ENCODE results near the gene ANXA11. TPM values are rescaled to one million over a fixed set of nuclear protein-coding genes. Genes with fewer than 3 reads are reported as not detected.

Gene ANXA11
- total RNA-seq, 1 experiment from 2014 or later, result 68.1 TPM

- H3K36me3 Mint-ChIP-seq (ENCODE audit: insufficient read depth in 1 of 3, low read depth in 3 of 3), result peaks cover 15 to 19% (median 17%) of the 10 kb centered on the region in 3 experiments
- Histone ChIP-seq H3K14ac (ENCODE audit: insufficient read depth, low read length) (no peak overlapping the region), H4K5ac (ENCODE audit: insufficient read length, low read depth, low read length) (no peak overlapping the region), H3K23me2 (ENCODE audit: insufficient read length, low read depth, low read length, poor library complexity, severe bottlenecking) (no peaks in the 10 kb centered on the region), H3K4me1 (ENCODE audit: insufficient read depth, low read length) (peaks cover 7% of the 10 kb centered on the region), H4K20me1 (ENCODE audit: control insufficient read depth, insufficient read depth, insufficient read length) (no peaks in the 10 kb centered on the region), H2BK5ac (ENCODE audit: insufficient read length, low read length) (no peak overlapping the region), H2BK20ac (ENCODE audit: low read depth, low read length, poor library complexity, severe bottlenecking) (peak overlapping the region; percentile 60), H3K27ac (ENCODE audit: insufficient read length, low read depth, low read length) (no peak overlapping the region), H3K23ac (ENCODE audit: insufficient read length, low read depth, low read length) (no peak overlapping the region), H2AK5ac (ENCODE audit: insufficient read length, low read length) (no peak overlapping the region), H3K4ac (ENCODE audit: low read depth, low read length) (no peak overlapping the region), H3K79me1 (ENCODE audit: insufficient read depth, low read depth, low read length, poor library complexity, severe bottlenecking) (no peaks in the 10 kb centered on the region), H3K79me2 (ENCODE audit: insufficient read depth, low read length) (no peaks in the 10 kb centered on the region), H2BK15ac (ENCODE audit: low read depth, low read length) (0 out of 2 replicates have a peak overlapping the region, but pooled peaks have one; percentile 82), H4K91ac (ENCODE audit: insufficient read length, low read depth, low read length) (no peak overlapping the region), H2AFZ (ENCODE audit: low read length) (no peak overlapping the region), H2BK12ac (ENCODE audit: insufficient read length, low read depth, low read length) (no peak overlapping the region), H3K9me3 (ENCODE audit: control insufficient read depth, low read depth, low read length) (peaks cover 8% of the 10 kb centered on the region), H4K8ac (replicated peaks; ENCODE audit: insufficient read length, low read depth, low read length) (no peak overlapping the region), H3K9ac (ENCODE audit: extremely low read depth, insufficient read length, low read length) (no peak overlapping the region), H3K27me3 (ENCODE audit: insufficient read depth, low read length) (no peaks in the 10 kb centered on the region), H3T11ph (ENCODE audit: low read length) (no peak overlapping the region), H3K56ac (ENCODE audit: insufficient read length, low read depth, low read length) (no peak overlapping the region), H2BK120ac (ENCODE audit: low read depth, low read length, poor library complexity, severe bottlenecking) (no peak overlapping the region), H3K4me2 (ENCODE audit: insufficient read depth, insufficient read length, low read length) (no peak overlapping the region), H3K18ac (ENCODE audit: insufficient read length, low read depth, low read length) (no peak overlapping the region)
- H3K9me3 Mint-ChIP-seq, result peaks cover 22 to 23% of the 10 kb centered on the region in 2 experiments
- DNase-seq, result no peak
- H3K27ac Mint-ChIP-seq, result no peak overlapping the region
- no peak overlapping the region for H3K4me3 Mint-ChIP-seq
- WGBS (ENCODE audit: extremely low coverage, insufficient read length, low lambda C conversion rate), result no CpG with 5 or more reads among the region's 10 CpGs
- H3K27me3 Mint-ChIP-seq (ENCODE audit: low read depth), result peaks cover 8% of the 10 kb centered on the region
- H3K4me1 Mint-ChIP-seq, result peaks cover 42 to 59% of the 10 kb centered on the region in 2 experiments
- no peak for TF ChIP-seq CTCF (conservative IDR thresholded peaks at IDR 0.05)
These were observed 101.0 kb downstream of the ANXA11 start for GRCh38 chr10:80104066-80104926.

Other genes starting within 250 kb of the ANXA11 start
- gene TMEM254, start 126.9 kb downstream of the ANXA11 start, total RNA-seq (2021), result 19.5 and 20.3 TPM in 2 replicates
- gene PLAC9, start 72.8 kb downstream of the ANXA11 start, total RNA-seq (2021), result 4.3 and 7.8 TPM in 2 replicates
- gene MAT1A, start 84.1 kb upstream of the ANXA11 start, total RNA-seq (2021), result 1.8 and 2.1 TPM in 2 replicates
- not detected in 2 replicates for gene DYDC1, start 151.2 kb upstream of the ANXA11 start, total RNA-seq (2021)
- 2.6 and 2.8 TPM in 2 replicates for gene DYDC2, start 151.2 kb upstream of the ANXA11 start, total RNA-seq (2021)
- 43.4 and 47.1 TPM in 2 replicates for gene PRXL2A, start 203.0 kb upstream of the ANXA11 start, total RNA-seq (2021)
- 46.6 and 46.8 TPM in 2 replicates for gene TSPAN14, start 248.8 kb upstream of the ANXA11 start, total RNA-seq (2021)

Measured in H9 (cell line).